Activated naive CD4-positive, alpha-beta T cell treated with anti-CD3 and anti-CD28 coated beads for 36 hours (primary cell): ENCODE measurements around the gene OR2V1. TPM values are rescaled to one million over a fixed set of nuclear protein-coding genes. Genes with fewer than 3 reads are reported as not detected.
A peak's percentile ranks its signal among the peaks of the same experiment; 100 is the strongest.
"Not testable (repeated sequence)": the region's sequence is repeated elsewhere in the genome, so short reads cannot be mapped to it uniquely, and the experiment has no call there.

Experiments
- CTCF ChIA-PET: fragments of 350-600 bp; sonication (Branson Sonifier 250); formaldehyde crosslinking; loops from one replicate; lab custom pipeline; 2021; ENCODE audit warnings: antibody characterized with exemption; lab: Charles Lee
- DNase-seq: peaks from one replicate; pipeline ENCODE4 v3.0.0-alpha.2; 2020
- H3K27ac Mint-ChIP-seq: one replicate; pipeline ENCODE4 v1.8.0; 2021; ENCODE audit warnings: mild to moderate bottlenecking, mixed read lengths
- H3K27me3 Mint-ChIP-seq: one replicate; pipeline ENCODE4 v1.8.0; 2021; ENCODE audit warnings: low read depth, mixed read lengths
- H3K36me3 Mint-ChIP-seq: one replicate; pipeline ENCODE4 v1.8.0; 2021; ENCODE audit warnings: low read depth, mixed read lengths
- H3K4me1 Mint-ChIP-seq: one replicate; pipeline ENCODE4 v1.8.0; 2021; ENCODE audit warnings: low read depth, mixed read lengths
- H3K4me3 Mint-ChIP-seq: one replicate; pipeline ENCODE4 v1.8.0; 2021; ENCODE audit warnings: mild to moderate bottlenecking, moderate library complexity, mixed read lengths
- H3K9me3 Mint-ChIP-seq: one replicate; pipeline ENCODE4 v1.8.0; 2021; ENCODE audit warnings: mixed read lengths
- intact Hi-C: fragments of 100-400 bp; cut with micrococcal nuclease; formaldehyde crosslinking; loops from one replicate; pipeline ENCODE4 v1.15.1; 2023
- total RNA-seq, 2 experiments: library from RNA; stranded (reverse); gene quantifications; one replicate each; pipeline ENCODE4 v1.2.3, GENCODE V29; 2021

OR2V1 gene
- total RNA-seq, 2 experiments from 2014 or later = not detected

DNA sequence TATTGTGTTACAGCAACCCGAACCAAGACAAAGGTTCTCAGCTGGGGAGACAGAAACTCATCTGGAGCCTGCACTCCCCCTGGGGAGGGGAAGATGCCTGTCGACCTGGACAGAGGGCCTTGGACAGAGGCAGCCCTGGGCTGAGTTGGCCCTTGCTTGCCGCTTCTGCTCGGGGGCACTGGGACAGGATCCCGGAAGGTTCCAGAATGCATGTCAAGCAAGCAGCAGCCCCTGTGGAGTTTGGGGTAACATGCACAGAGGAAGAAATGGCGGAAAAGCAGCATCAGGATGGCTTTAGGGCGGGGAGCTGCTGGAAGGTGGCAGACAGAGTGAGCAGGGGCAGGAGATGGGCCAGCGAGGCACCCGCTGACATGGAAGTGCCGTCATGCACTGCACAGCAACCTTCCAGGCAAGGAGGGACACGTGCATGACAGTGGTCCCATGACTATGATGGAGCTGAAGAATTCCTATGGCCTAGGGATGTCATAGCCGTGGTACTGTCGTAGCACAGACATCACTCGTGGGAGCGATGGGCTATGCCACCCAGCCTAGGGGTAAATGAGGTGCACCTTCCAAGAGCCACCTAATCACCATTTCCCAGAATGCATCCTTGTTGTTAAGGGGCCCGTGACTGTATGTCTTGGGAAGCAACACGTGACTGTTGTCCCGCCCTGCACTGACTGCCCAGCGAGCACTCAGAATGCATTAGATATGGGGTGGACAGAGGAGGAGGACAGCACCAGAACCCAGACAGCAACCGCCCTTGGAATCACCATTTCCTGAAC is 26.2 kb downstream of the OR2V1 start:
- H3K9me3 Mint-ChIP-seq, DNase-seq, H3K4me3 Mint-ChIP-seq, H3K4me1 Mint-ChIP-seq, intact Hi-C loops, H3K27ac Mint-ChIP-seq, H3K36me3 Mint-ChIP-seq: not testable (repeated sequence)
- peaks cover 53% of the 10 kb centered on the region for H3K27me3 Mint-ChIP-seq
- CTCF ChIA-PET = interaction anchor here (0.7 kb wide), 1 partner anchor 947 kb away, joined by 4 read pairs; no protein-coding TSS in a partner anchor

GRCh38 chr5:181104259-181104568 is 26.8 kb downstream of the OR2V1 start:
- Mint-ChIP-seq H3K4me1 (peaks cover 11% of the 10 kb centered on the region), H3K27me3 (peaks cover 53% of the 10 kb centered on the region), H3K4me3 (peak overlapping the region; percentile 72)
- intact Hi-C loops, H3K9me3 Mint-ChIP-seq, H3K36me3 Mint-ChIP-seq, DNase-seq, H3K27ac Mint-ChIP-seq, CTCF ChIA-PET: not testable (repeated sequence)

DNA sequence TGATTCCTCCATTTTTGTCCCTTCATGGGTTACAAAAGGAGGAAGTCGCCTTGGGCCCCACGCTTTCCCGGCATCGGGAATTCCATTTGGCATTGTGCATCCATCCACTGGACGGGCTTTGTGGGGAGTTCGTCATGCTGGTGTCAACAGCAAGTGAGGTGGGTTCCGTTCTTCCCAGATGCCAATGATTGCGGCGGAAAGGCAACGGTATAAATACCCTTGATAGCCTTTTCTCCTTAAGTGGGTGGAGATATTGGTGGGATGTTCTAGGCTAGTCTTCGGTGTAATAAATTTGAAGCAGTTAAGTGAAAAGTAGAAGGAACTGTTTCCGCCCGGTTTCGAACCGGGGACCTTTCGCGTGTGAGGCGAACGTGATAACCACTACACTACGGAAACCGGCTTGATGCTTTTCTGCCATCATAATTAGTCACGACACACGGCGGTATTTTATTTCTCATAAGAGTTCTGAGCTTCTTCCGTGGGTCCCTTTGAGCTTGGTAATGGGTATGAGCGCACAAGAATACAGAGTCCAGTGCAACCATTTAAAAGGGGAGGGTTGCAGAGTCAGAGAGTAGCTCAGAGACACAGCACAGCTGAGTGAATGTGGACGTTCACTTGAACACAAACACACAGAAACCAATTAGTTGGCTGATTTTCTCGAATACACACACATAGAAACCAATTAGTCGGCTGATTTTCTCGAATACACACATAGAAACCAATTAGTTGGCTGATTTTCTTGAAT is 28.9 kb downstream of the OR2V1 start:
- H3K9me3 Mint-ChIP-seq, H3K36me3 Mint-ChIP-seq, intact Hi-C loops, DNase-seq, CTCF ChIA-PET, H3K4me3 Mint-ChIP-seq, H3K27ac Mint-ChIP-seq: not testable (repeated sequence)
- Mint-ChIP-seq H3K27me3 (peaks cover 42% of the 10 kb centered on the region), H3K4me1 (peaks cover 11% of the 10 kb centered on the region)

- H3K9me3 Mint-ChIP-seq, H3K4me3 Mint-ChIP-seq, H3K36me3 Mint-ChIP-seq, H3K27ac Mint-ChIP-seq, CTCF ChIA-PET, DNase-seq, intact Hi-C loops: not testable (repeated sequence)
- H3K4me1 Mint-ChIP-seq = peaks cover 11% of the 10 kb centered on the region
- H3K27me3 Mint-ChIP-seq = peaks cover 37% of the 10 kb centered on the region
These were observed 29.8 kb downstream of the OR2V1 start for GRCh38 chr5:181101030-181101641.

GRCh38 chr5:181100121-181100875 is 30.7 kb downstream of the OR2V1 start:
- H3K4me1 Mint-ChIP-seq = peaks cover 11% of the 10 kb centered on the region
- DNase-seq = no peak
- no peaks in the 10 kb centered on the region for H3K9me3 Mint-ChIP-seq
- H3K4me3 Mint-ChIP-seq = peak overlapping the region; percentile 38
- CTCF ChIA-PET = interaction anchor here (1.0 kb wide), 1 partner anchor 316 kb away, joined by 3 read pairs; no protein-coding TSS in a partner anchor
- no peaks in the 10 kb centered on the region for H3K36me3 Mint-ChIP-seq
- H3K27ac Mint-ChIP-seq = no peak overlapping the region
- intact Hi-C loops = no loop called here
- H3K27me3 Mint-ChIP-seq = peaks cover 34% of the 10 kb centered on the region

DNA sequence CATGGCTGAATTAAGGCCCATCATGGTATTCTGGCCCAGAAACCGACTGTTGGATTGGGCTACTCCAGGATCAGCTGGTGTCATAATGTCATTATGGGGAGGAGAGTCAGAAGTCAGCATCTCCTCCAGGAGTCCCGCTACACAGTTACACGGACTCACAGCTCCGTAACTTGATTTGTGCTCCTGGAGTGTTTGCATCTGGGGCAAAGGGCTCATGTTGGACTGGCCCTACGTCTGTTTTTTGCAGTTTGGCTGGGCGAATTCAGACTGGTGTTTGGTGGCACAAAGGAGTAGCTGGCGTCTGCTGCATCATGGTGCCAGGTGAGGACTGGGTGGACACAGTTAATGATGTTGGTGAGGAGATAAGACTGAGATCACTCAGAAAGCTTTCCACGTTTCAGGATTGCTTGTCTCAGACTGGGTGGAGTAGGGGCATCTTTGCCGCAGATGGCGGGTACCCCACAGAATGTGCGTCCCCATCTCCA is 31.3 kb downstream of the OR2V1 start:
- Mint-ChIP-seq H3K9me3 (no peaks in the 10 kb centered on the region), H3K4me3 (no peak overlapping the region), H3K36me3 (no peaks in the 10 kb centered on the region), H3K27ac (no peak overlapping the region), H3K4me1 (peaks cover 11% of the 10 kb centered on the region), H3K27me3 (peaks cover 36% of the 10 kb centered on the region)
- CTCF ChIA-PET = interaction anchor here (0.6 to 1.0 kb wide), 2 partner anchors 184 to 315 kb away, joined by 3 read pairs; no protein-coding TSS in a partner anchor
- intact Hi-C loops = no loop called here
- no peak for DNase-seq

DNA sequence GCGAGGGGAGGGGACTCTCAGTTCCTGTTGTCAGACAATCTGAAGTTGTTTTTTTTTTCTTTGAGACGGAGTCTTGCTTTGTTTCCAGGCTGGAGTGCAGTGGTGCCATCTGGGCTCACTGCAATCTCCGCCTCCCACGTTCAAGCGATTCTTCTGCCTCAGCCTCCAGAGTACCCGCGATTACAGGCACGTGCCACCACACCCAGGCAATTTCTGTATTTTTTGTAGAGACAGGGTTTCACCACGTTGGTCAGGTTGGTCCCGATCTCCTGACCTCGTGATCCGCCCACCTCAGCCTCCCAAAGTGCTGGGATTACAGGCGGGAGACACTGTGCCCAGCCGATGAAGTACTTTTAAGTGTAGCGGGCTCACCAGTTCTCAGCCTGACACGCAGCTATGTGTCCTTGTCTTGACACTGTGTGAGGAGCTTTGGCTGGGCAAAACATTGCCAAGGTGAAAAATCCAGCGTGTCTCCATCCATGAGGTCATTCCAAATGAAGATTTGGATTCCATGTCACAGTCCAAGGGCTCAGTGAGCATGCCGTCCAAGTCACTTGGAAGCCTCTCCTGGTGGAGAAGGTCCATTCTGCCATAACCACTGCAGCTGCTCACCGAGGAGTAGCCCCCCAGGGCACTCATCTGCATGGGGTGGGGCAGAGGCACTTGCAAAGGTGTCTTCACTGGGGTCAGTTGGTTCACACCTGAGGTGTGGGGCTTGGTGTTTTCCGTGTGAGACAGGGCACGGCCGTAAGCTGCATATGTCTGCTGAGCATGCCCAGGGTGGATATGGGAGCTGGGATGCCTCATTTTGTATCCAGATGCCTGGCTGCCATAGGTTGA is 32.0 kb downstream of the OR2V1 start:
- intact Hi-C loops = no loop called here
- Mint-ChIP-seq H3K27ac (no peak overlapping the region), H3K4me1 (peaks cover 7% of the 10 kb centered on the region), H3K4me3 (peak overlapping the region; percentile 12), H3K36me3 (no peaks in the 10 kb centered on the region), H3K27me3 (peaks cover 30% of the 10 kb centered on the region), H3K9me3 (no peaks in the 10 kb centered on the region)
- DNase-seq = no peak
- CTCF ChIA-PET = interaction anchor here (0.6 to 1.0 kb wide), 2 partner anchors 184 to 315 kb away, joined by 3 read pairs; no protein-coding TSS in a partner anchor

DNA sequence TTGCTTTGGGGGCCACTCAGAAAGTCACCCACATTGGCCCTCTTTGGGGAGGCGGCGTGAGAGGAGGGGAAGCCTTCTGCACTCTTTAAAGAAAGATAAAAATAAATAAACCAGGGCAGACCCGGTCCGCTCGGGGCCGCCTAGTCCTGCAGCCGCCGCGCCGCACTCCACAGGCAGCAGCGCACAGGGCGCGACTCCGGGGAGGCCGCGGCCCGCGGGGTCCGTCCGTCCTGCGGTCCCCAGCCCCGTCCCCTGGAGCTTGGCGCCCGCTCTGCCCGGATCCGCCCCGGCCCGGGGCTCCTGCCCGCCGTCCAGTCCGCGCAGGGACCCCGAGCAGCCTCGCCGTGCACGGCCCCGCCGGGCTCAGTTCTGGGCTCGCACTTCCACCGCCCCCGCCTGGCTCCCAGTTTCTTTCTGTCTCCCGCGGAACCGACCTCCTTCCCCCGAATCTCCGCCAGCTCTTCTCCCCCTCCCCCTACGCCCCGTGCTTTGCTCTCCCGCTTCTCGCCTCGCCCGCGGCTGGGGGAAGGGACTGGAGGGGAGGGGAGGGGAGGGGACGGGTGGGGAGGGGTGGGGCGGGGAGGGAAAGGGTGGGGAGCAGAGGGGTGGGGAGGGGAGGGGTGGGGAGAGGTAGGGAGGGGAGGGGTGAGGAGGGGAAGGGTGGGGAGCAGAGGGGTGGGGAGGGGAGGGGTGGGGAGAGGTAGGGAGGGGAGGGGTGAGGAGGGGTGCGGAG is 33.0 kb downstream of the OR2V1 start:
- intact Hi-C loops, CTCF ChIA-PET: not testable (repeated sequence)

GRCh38 chr5:181097383-181097753 is 33.6 kb downstream of the OR2V1 start:
- H3K9me3 Mint-ChIP-seq, H3K36me3 Mint-ChIP-seq, H3K4me3 Mint-ChIP-seq, DNase-seq, H3K4me1 Mint-ChIP-seq, CTCF ChIA-PET, H3K27ac Mint-ChIP-seq, intact Hi-C loops: not testable (repeated sequence)
- H3K27me3 Mint-ChIP-seq = peaks cover 31% of the 10 kb centered on the region

More for the DNA sequence above, 33.0 kb downstream of the OR2V1 start:
- H3K27me3 Mint-ChIP-seq = peaks cover 31% of the 10 kb centered on the region
- H3K4me3 Mint-ChIP-seq, H3K9me3 Mint-ChIP-seq, H3K27ac Mint-ChIP-seq, H3K4me1 Mint-ChIP-seq, H3K36me3 Mint-ChIP-seq, DNase-seq: not testable (repeated sequence)

DNA sequence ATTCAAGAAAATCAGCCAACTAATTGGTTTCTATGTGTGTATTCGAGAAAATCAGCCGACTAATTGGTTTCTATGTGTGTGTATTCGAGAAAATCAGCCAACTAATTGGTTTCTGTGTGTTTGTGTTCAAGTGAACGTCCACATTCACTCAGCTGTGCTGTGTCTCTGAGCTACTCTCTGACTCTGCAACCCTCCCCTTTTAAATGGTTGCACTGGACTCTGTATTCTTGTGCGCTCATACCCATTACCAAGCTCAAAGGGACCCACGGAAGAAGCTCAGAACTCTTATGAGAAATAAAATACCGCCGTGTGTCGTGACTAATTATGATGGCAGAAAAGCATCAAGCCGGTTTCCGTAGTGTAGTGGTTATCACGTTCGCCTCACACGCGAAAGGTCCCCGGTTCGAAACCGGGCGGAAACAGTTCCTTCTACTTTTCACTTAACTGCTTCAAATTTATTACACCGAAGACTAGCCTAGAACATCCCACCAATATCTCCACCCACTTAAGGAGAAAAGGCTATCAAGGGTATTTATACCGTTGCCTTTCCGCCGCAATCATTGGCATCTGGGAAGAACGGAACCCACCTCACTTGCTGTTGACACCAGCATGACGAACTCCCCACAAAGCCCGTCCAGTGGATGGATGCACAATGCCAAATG is 34.1 kb downstream of the OR2V1 start:
- H3K36me3 Mint-ChIP-seq, H3K27ac Mint-ChIP-seq, CTCF ChIA-PET, intact Hi-C loops, H3K4me3 Mint-ChIP-seq, H3K4me1 Mint-ChIP-seq, DNase-seq, H3K9me3 Mint-ChIP-seq: not testable (repeated sequence)
- peaks cover 31% of the 10 kb centered on the region for H3K27me3 Mint-ChIP-seq
